Cardiac atrium fibroblast (primary cell): ENCODE results near the gene BBOF1. TPM values are rescaled to one million over a fixed set of nuclear protein-coding genes. Genes with fewer than 3 reads are reported as not detected.

ENCODE experiments used
- total RNA-seq: library from RNA; depleted of rRNA; stranded (reverse); fragments of >200 nt; gene quantifications from 2 replicates; pipeline ENCODE4 v1.2.3, GENCODE V29; 2015

Gene BBOF1
- total RNA-seq: 3.8 and 5.7 TPM in 2 replicates

GRCh38 chr14:74018586-74019407 lies at the start of gene BBOF1, which contains the start of gene ENTPD5:
Gene BBOF1, plus strand, starts transcription at chr14:74019349. Its CDS starts 130 bp downstream, at chr14:74019479.
Gene ENTPD5, minus strand, starts transcription at chr14:74019288. Its CDS starts 31,186 bp downstream, at chr14:73988102.

DNA sequence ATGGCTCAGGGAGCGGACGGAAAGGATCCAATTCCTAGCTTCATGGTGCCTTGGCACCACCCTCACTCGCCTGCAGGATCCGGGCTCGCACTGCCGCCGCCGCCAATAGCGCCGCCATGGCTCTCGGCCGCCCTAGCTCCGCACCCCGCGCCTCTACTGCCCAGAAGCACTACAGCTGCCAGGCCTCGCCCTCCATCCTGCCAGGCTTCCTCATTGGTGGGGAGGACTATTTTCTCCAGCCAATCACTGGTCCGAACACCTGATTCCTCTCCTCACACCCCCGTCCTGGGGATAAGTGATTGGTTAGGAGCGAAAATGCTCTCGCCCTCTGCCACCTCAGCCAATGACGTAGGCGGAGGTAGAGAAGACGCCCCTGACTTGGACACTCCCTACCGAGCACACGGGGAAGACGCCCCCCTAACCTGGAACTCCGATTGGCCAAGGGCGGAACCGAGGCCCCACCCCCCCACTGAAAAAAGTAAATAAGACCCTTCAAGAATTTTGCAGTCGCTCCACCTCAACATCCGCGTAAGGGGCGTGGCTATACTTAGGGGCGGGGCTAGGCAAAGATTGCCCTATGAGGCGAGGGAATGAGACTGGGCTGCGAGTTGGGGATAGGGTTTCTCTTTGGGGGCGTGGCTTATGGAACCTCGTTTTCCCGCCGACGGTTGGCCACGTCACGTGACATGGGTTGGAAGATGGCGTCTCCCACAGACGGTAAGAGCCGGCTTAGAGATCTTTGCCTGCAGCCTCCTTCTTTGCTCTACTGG lies 65.3 kb downstream of the BBOF1 start, which contains the start of the genes ALDH6A1 and LIN52:
Gene ALDH6A1, minus strand, starts transcription at position 177 of the 770 bp plus-strand sequence. Its CDS starts 59 bp downstream, at position 118.
Gene LIN52, plus strand, starts transcription at position 680 of the 770 bp plus-strand sequence. Its CDS starts 19 bp downstream, at position 699.

Other genes starting within 250 kb of the BBOF1 start
- 6.9 and 8.3 TPM in 2 replicates for gene PTGR2, start 167.5 kb upstream of the BBOF1 start, total RNA-seq
- 40.3 and 42.6 TPM in 2 replicates for gene ZNF410, start 132.5 kb upstream of the BBOF1 start, total RNA-seq
- 2.5 and 3.1 TPM in 2 replicates for gene FAM161B, start 69.3 kb upstream of the BBOF1 start, total RNA-seq
- gene COQ6, start 69.0 kb upstream of the BBOF1 start, total RNA-seq: 12.6 and 13.9 TPM in 2 replicates
- gene ENTPD5, start 61 bp upstream of the BBOF1 start, total RNA-seq: 6.8 and 7.2 TPM in 2 replicates
- 17.2 and 20.0 TPM in 2 replicates for gene ALDH6A1, start 65.1 kb downstream of the BBOF1 start, total RNA-seq
- 4.2 and 5.2 TPM in 2 replicates for gene LIN52, start 65.6 kb downstream of the BBOF1 start, total RNA-seq
- not detected in 2 replicates for gene VSX2, start 220.1 kb downstream of the BBOF1 start, total RNA-seq